Naive thymus-derived CD8-positive, alpha-beta T cell (primary cell): ENCODE data around the gene PVRIG. TPM values are rescaled to one million over a fixed set of nuclear protein-coding genes. Genes with fewer than 3 reads are reported as not detected.
"Not testable (repeated sequence)": the region's sequence is repeated elsewhere in the genome, so short reads cannot be mapped to it uniquely, and the experiment has no call there.

Experiments
- ATAC-seq, 2 donors: fragments of 150-1000 bp; cut with Tn5 transposase in 1 of 2; sonication (Bioruptor Pico), chemical (Tn5 transposase) in 1 of 2; 1 replicate in 1 of 2; 2 replicates in 1 of 2; pipeline ENCODE4 v1.10.0; 2021; ENCODE audit warnings: mild to moderate bottlenecking in 2 of 2, moderate library complexity in 2 of 2
- POLR2A ChIA-PET: fragments of 350-600 bp; sonication (Branson Sonifier 250); formaldehyde crosslinking; loops from one replicate; lab custom pipeline; 2021; ENCODE audit warnings: antibody characterized with exemption; lab: Charles Lee
- DNase-seq, 10 donors: peaks; one replicate each; pipeline versions ENCODE4 v3.0.0 to v3.0.0-alpha.2; 2020 to 2022
- H3K27ac Mint-ChIP-seq, 10 donors: one replicate each; pipeline ENCODE4 v1.8.0; 2020 to 2022; ENCODE audit warnings: mild to moderate bottlenecking in 10 of 10, mixed read lengths in 10 of 10, moderate library complexity in 4 of 10, inconsistent platforms in 1 of 10
- H3K27me3 Mint-ChIP-seq, 5 donors: one replicate each; pipeline ENCODE4 v1.8.0; 2021 to 2022; ENCODE audit warnings: mixed read lengths in 5 of 5
- H3K36me3 Mint-ChIP-seq, 3 donors: one replicate each; pipeline ENCODE4 v1.8.0; 2020 to 2022; ENCODE audit warnings: mixed read lengths in 3 of 3, mild to moderate bottlenecking in 2 of 3, inconsistent platforms in 1 of 3
- H3K4me1 Mint-ChIP-seq, 4 donors: one replicate each; pipeline ENCODE4 v1.8.0; 2021 to 2022; ENCODE audit warnings: mixed read lengths in 4 of 4
- H3K4me3 Mint-ChIP-seq, 10 donors: one replicate each; pipeline ENCODE4 v1.8.0; 2020 to 2022; ENCODE audit warnings: mild to moderate bottlenecking in 10 of 10, mixed read lengths in 10 of 10, moderate library complexity in 6 of 10, inconsistent platforms in 1 of 10
- H3K9me3 Mint-ChIP-seq, 9 donors: one replicate each; pipeline ENCODE4 v1.8.0; 2020 to 2022; ENCODE audit warnings: mixed read lengths in 9 of 9, mild to moderate bottlenecking in 3 of 9, inconsistent platforms in 1 of 9, moderate library complexity in 1 of 9
- polyA plus RNA-seq, 3 donors: library from polyadenylated mRNA; unstranded; fragments of 300-500 nt; fragmentation: Illumina TruSeq; gene quantifications; one replicate each; pipeline ENCODE4 v1.2.3, GENCODE V29; 2021
- total RNA-seq, 8 experiments: library from RNA in 2 of 8; stranded (reverse) in 2 of 8; gene quantifications; one replicate each; pipeline ENCODE4 v1.2.3 and lab custom pipeline; 2021 to 2026

Gene PVRIG
- total and polyA plus RNA-seq, 5 experiments from 2014 or later = 79.1 to 85.4 (median 83.8) TPM

DNA sequence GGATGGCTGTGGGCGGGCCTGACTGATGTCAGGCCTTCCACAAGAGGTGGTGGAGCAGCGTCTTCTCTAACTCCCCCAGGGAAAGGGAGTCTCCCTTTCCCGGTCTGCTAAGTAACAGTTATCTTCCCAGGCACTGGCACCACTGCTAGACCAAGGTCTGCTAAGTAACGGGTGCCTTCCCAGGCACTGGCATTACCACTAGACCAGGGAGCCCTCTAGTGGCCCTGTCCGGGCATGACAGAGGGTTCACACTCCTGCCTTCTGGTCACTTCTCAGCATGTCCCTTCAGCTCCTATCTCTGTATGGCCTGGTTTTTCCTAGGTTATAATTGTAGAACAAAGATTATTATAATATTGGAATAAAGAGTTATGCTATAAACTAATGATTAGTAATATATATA, 1.8 kb upstream of the PVRIG start:
- peak; percentile 5 to 9 for ATAC-seq
- not testable (repeated sequence) for H3K27me3 Mint-ChIP-seq, H3K9me3 Mint-ChIP-seq, H3K36me3 Mint-ChIP-seq
- Mint-ChIP-seq H3K4me1 (peaks cover 28 to 77% (median 69%) of the 10 kb centered on the region in 4 donors), H3K27ac (peak overlapping the region; percentile 90 to 99 (median 96)), H3K4me3 (peak overlapping the region; percentile 76 to 93 (median 86))
- peak; percentile 61 to 89 (median 76) for DNase-seq
- POLR2A ChIA-PET = interaction anchor here (0.6 to 2.5 kb wide), 9 partner anchors 28 to 84 kb away, joined by 3 to 16 read pairs (median 6); partner anchors contain the start of genes LAMTOR4 and TRAPPC14

GRCh38 chr7:100219271-100219737, 445 bp upstream of the PVRIG start:
- H3K4me1 Mint-ChIP-seq = peaks cover 25 to 77% (median 68%) of the 10 kb centered on the region in 4 donors
- peak overlapping the region; percentile 96 to 100 (median 98) for H3K27ac Mint-ChIP-seq
- DNase-seq = no peak
- no peaks in the 10 kb centered on the region for H3K9me3 Mint-ChIP-seq
- peaks cover 0 to 2% (median 0%) of the 10 kb centered on the region in 5 donors for H3K27me3 Mint-ChIP-seq
- peak overlapping the region; percentile 88 to 99 (median 96) for H3K4me3 Mint-ChIP-seq
- POLR2A ChIA-PET = interaction anchor here (0.8 to 4.5 kb wide), 15 partner anchors 29 to 210 kb away, joined by 4 to 31 read pairs (median 7); partner anchors contain the start of genes AP4M1, CNPY4, GAL3ST4 and LAMTOR4
- peaks cover 4 to 22% (median 5%) of the 10 kb centered on the region in 3 donors for H3K36me3 Mint-ChIP-seq
- ATAC-seq = no peak

GRCh38 chr7:100220586-100221230, 959 bp downstream of the PVRIG start:
- ATAC-seq (peak in 1 of 2 donors; percentile 11), DNase-seq (peak in 4 of 10 donors; percentile 8 to 36 (median 22))
- peak overlapping the region; percentile 88 to 99 (median 96) for H3K4me3 Mint-ChIP-seq
- peak overlapping the region; percentile 96 to 100 (median 98) for H3K27ac Mint-ChIP-seq
- no peaks in the 10 kb centered on the region for H3K9me3 Mint-ChIP-seq
- peaks cover 0 to 2% (median 0%) of the 10 kb centered on the region in 5 donors for H3K27me3 Mint-ChIP-seq
- H3K36me3 Mint-ChIP-seq = peaks cover 5 to 32% (median 5%) of the 10 kb centered on the region in 3 donors
- POLR2A ChIA-PET = interaction anchor here (0.5 to 4.5 kb wide), 31 partner anchors 10 to 345 kb away, joined by 3 to 31 read pairs (median 4); partner anchors contain the start of genes AP4M1, CNPY4, COPS6 and GAL3ST4
- peaks cover 24 to 77% (median 67%) of the 10 kb centered on the region in 4 donors for H3K4me1 Mint-ChIP-seq

DNA sequence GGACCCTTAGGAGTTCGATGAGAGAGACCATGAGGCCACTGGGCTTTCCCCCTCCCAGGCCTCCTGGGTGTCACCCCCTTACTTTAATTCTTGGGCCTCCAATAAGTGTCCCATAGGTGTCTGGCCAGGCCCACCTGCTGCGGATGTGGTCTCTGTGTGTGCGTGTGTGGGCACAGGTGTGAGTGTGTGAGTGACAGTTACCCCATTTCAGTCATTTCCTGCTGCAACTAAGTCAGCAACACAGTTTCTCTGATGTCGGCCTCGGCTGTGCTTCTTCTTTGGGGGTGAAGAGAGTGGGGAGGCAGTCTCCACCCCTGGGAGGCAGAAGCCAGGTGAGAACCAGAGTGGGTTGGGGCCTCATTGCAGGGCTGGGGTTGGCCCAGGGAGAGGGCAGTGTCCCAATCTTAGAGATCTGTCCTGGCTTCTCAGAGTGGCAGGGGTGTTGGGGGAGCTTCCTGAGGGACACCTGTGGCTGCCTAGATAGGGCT, 1.5 kb downstream of the PVRIG start:
- peak; percentile 54 to 94 (median 84) for DNase-seq
- Mint-ChIP-seq H3K27me3 (peaks cover 0 to 2% (median 0%) of the 10 kb centered on the region in 5 donors), H3K4me1 (peaks cover 26 to 80% (median 71%) of the 10 kb centered on the region in 4 donors), H3K27ac (peak overlapping the region; percentile 96 to 100 (median 98)), H3K9me3 (no peaks in the 10 kb centered on the region), H3K4me3 (peak overlapping the region; percentile 88 to 99 (median 96)), H3K36me3 (peaks cover 5 to 36% (median 5%) of the 10 kb centered on the region in 3 donors)
- peak; percentile 62 to 80 for ATAC-seq
- POLR2A ChIA-PET = interaction anchor here (0.6 to 4.5 kb wide), 32 partner anchors 10 to 345 kb away, joined by 3 to 31 read pairs (median 4); partner anchors contain the start of genes AP4M1, CNPY4, LAMTOR4 and MBLAC1

- DNase-seq (peak in 4 of 10 donors; percentile 27 to 63 (median 39)), ATAC-seq (peak in 1 of 2 donors; percentile 8)
- Mint-ChIP-seq H3K4me1 (peaks cover 26 to 76% (median 72%) of the 10 kb centered on the region in 4 donors), H3K27me3 (peaks cover 0 to 2% (median 0%) of the 10 kb centered on the region in 5 donors), H3K36me3 (peaks cover 5 to 39% (median 5%) of the 10 kb centered on the region in 3 donors), H3K27ac (peak overlapping the region; percentile 96 to 100 (median 98)), H3K4me3 (peak overlapping the region; percentile 88 to 99 (median 96)), H3K9me3 (no peaks in the 10 kb centered on the region)
- POLR2A ChIA-PET = interaction anchor here (0.7 to 4.5 kb wide), 21 partner anchors 10 to 303 kb away, joined by 3 to 31 read pairs (median 4); partner anchors contain the start of genes AP4M1, LAMTOR4, MCM7 and MEPCE
Observed at GRCh38 chr7:100221767-100222444, 2.2 kb downstream of the PVRIG start.

DNA sequence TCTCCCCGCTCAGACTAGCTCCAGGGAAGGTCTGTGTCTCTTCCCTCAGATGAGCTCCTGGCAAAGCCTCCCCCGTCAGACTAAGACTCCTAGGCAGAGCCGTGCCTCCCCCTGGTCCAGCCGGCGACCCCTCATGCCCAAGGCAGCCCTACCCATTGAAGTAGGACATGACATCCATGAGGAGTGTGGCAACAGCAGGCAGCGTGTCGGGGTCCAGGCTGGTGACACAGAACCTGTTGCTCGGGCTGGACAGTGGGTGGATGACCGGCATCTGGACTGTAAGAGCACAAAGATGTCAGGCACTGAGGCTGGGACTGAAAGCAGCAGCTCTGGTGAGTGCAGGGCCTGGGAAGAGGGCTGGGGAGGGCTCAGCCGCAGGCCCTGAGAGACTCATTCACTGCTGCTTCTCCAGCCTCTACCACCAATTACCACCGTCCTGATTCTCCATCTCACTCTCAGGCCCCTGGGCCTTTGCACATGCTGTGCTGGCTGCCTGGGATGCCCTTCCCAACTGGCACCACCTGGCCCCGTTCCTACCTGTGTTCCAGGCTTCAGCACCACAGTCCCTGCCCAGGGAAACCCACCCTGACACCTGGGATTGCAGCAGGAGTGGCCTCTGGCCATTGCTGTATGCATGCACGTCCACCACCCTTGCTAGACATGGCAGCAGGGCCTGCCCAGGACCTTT, 2.8 kb downstream of the PVRIG start:
- peak overlapping the region; percentile 88 to 99 (median 96) for H3K4me3 Mint-ChIP-seq
- H3K4me1 Mint-ChIP-seq = peaks cover 21 to 72% (median 67%) of the 10 kb centered on the region in 4 donors
- H3K27me3 Mint-ChIP-seq = peaks cover 0 to 2% (median 0%) of the 10 kb centered on the region in 5 donors
- peak overlapping the region; percentile 96 to 100 (median 98) for H3K27ac Mint-ChIP-seq
- DNase-seq = no peak
- no peaks in the 10 kb centered on the region for H3K9me3 Mint-ChIP-seq
- H3K36me3 Mint-ChIP-seq = peaks cover 5 to 42% (median 5%) of the 10 kb centered on the region in 3 donors
- no peak for ATAC-seq
- POLR2A ChIA-PET = interaction anchor here (0.9 to 4.5 kb wide), 13 partner anchors 9 to 207 kb away, joined by 3 to 31 read pairs (median 4); partner anchors contain the start of genes AP4M1, LAMTOR4, MCM7 and MEPCE

GRCh38 chr7:100223376-100223927, 3.7 kb downstream of the PVRIG start:
- H3K27me3 Mint-ChIP-seq, DNase-seq, ATAC-seq, H3K9me3 Mint-ChIP-seq: not testable (repeated sequence)
- peak overlapping the region; percentile 65 to 99 (median 92) for H3K4me3 Mint-ChIP-seq
- POLR2A ChIA-PET = interaction anchor here (0.6 to 1.1 kb wide), 6 partner anchors 13 to 313 kb away, joined by 3 to 4 read pairs (median 3); no protein-coding TSS in a partner anchor
- H3K27ac Mint-ChIP-seq = peak overlapping the region; percentile 96 to 100 (median 98)
- H3K4me1 Mint-ChIP-seq = peaks cover 23 to 75% (median 67%) of the 10 kb centered on the region in 4 donors
- peaks cover 5 to 44% (median 5%) of the 10 kb centered on the region in 3 donors for H3K36me3 Mint-ChIP-seq

- POLR2A ChIA-PET = interaction anchor here (0.6 kb wide), 1 partner anchor 86 kb away, joined by 5 read pairs; no protein-coding TSS in a partner anchor
- not testable (repeated sequence) for H3K27me3 Mint-ChIP-seq, DNase-seq
Observed at GRCh38 chr7:100224891-100225290, 5.1 kb downstream of the PVRIG start.

GRCh38 chr7:100234660-100235317, 15.0 kb downstream of the PVRIG start:
- ATAC-seq, DNase-seq, H3K9me3 Mint-ChIP-seq, H3K4me3 Mint-ChIP-seq, H3K27me3 Mint-ChIP-seq: not testable (repeated sequence)
- Mint-ChIP-seq H3K27ac (peak overlapping the region; percentile 60 to 91 (median 82)), H3K36me3 (peaks cover 0 to 10% (median 7%) of the 10 kb centered on the region in 3 donors), H3K4me1 (peaks cover 22 to 64% (median 42%) of the 10 kb centered on the region in 4 donors)
- POLR2A ChIA-PET = interaction anchor here (0.7 to 1.0 kb wide), 3 partner anchors 8 to 131 kb away, joined by 3 to 4 read pairs (median 3); no protein-coding TSS in a partner anchor

More at GRCh38 chr7:100224891-100225290, 5.1 kb downstream of the PVRIG start:
- ATAC-seq, H3K9me3 Mint-ChIP-seq: not testable (repeated sequence)
- H3K4me3 Mint-ChIP-seq = peak overlapping the region in 5 of 10 donors; percentile 59 to 99 (median 94)
- H3K27ac Mint-ChIP-seq = peak overlapping the region; percentile 96 to 100 (median 98)
- peaks cover 5 to 50% (median 5%) of the 10 kb centered on the region in 3 donors for H3K36me3 Mint-ChIP-seq
- peaks cover 21 to 71% (median 60%) of the 10 kb centered on the region in 4 donors for H3K4me1 Mint-ChIP-seq

- DNase-seq, H3K4me3 Mint-ChIP-seq, POLR2A ChIA-PET, H3K27me3 Mint-ChIP-seq, ATAC-seq, H3K36me3 Mint-ChIP-seq, H3K9me3 Mint-ChIP-seq: not testable (repeated sequence)
- H3K27ac Mint-ChIP-seq = peak overlapping the region in 7 of 10 donors; percentile 49 to 86 (median 67)
- H3K4me1 Mint-ChIP-seq = peaks cover 12 to 46% (median 29%) of the 10 kb centered on the region in 4 donors
Observed at GRCh38 chr7:100239975-100240374, 20.2 kb downstream of the PVRIG start.
